ENCODE measurements around the gene TMEM14B.
A peak's percentile ranks its signal among the peaks of the same experiment; 100 is the strongest.
"Not testable (repeated sequence)": the region's sequence is repeated elsewhere in the genome, so short reads cannot be mapped to it uniquely, and the experiment has no call there.

Gene TMEM14B

GRCh38 chr6:10749734-10750133 is 2.1 kb downstream of the TMEM14B start:
- DNase-seq, result no peak

- not testable (repeated sequence) for DNase-seq
Observed at GRCh38 chr6:10750568-10750967, 3.0 kb downstream of the TMEM14B start.

GRCh38 chr6:10751757-10752156 is 4.2 kb downstream of the TMEM14B start:
- DNase-seq, result not testable (repeated sequence)

GRCh38 chr6:10756085-10756484 is 8.5 kb downstream of the TMEM14B start:
- DNase-seq, result no peak

- no peak for DNase-seq
Observed at GRCh38 chr6:10759312-10759839, 11.8 kb downstream of the TMEM14B start.

GRCh38 chr6:10759884-10760329 is 12.3 kb downstream of the TMEM14B start:
- DNase-seq, result no peak

GRCh38 chr6:10763006-10763405 is 15.4 kb downstream of the TMEM14B start:
- no peak for DNase-seq

GRCh38 chr6:10769419-10769818 is 21.8 kb downstream of the TMEM14B start:
- DNase-seq, result no peak

GRCh38 chr6:10771371-10771894 is 23.8 kb downstream of the TMEM14B start:
- no peak for DNase-seq

- no peak for DNase-seq
Observed at GRCh38 chr6:10778230-10778629, 30.6 kb downstream of the TMEM14B start.

GRCh38 chr6:10779076-10779475 is 31.5 kb downstream of the TMEM14B start:
- DNase-seq, result no peak

- no peak for DNase-seq
Observed at GRCh38 chr6:10791673-10792072, 44.1 kb downstream of the TMEM14B start.

GRCh38 chr6:10792101-10792500 is 44.5 kb downstream of the TMEM14B start:
- DNase-seq, result no peak

GRCh38 chr6:10793035-10793434 is 45.4 kb downstream of the TMEM14B start:
- no peak for DNase-seq

GRCh38 chr6:10793695-10794094 is 46.1 kb downstream of the TMEM14B start:
- DNase-seq, result no peak

- no peak for DNase-seq
Observed at GRCh38 chr6:10794239-10794638, 46.6 kb downstream of the TMEM14B start.

- DNase-seq, result no peak
Observed at GRCh38 chr6:10800810-10801209, 53.2 kb downstream of the TMEM14B start.

- DNase-seq, result peak; percentile 66
Observed at GRCh38 chr6:10801224-10801848, 53.7 kb downstream of the TMEM14B start.

Measured in CD4-positive, alpha-beta T cell treated with Interleukin-6 for 4 hours (primary cell).